WTC11 (cell line): ENCODE data around the gene UBR4.

Experiments
- ATF6 ChIP-seq: sonication (generic); formaldehyde crosslinking; IDR thresholded peaks from 2 replicates; pipeline ENCODE4 v1.8.1; 2023; ENCODE audit warnings: mild to moderate bottlenecking, missing genetic modification reagents
- CTCF ChIP-seq: fragments of 200-600 bp; IDR thresholded peaks from 2 replicates; pipeline ENCODE4 v1.8.0; 2022; ENCODE audit warnings: antibody characterized with exemption
- ESRRA ChIP-seq: sonication (generic); formaldehyde crosslinking; IDR thresholded peaks from 2 replicates; pipeline ENCODE4 v1.8.1; 2022; ENCODE audit warnings: mild to moderate bottlenecking, missing genetic modification reagents, borderline replicate concordance

GRCh38 chr1:19055701-19056100 is 154.4 kb downstream of the UBR4 start:
- TF ChIP-seq ATF6 (CRISPR knock-in tag) (no peak), CTCF (no peak), ESRRA (CRISPR knock-in tag) (no peak)
